C4-2B (cell line): Measurements from ENCODE around the gene BTN2A1.
"Not testable (repeated sequence)": the region's sequence is repeated elsewhere in the genome, so short reads cannot be mapped to it uniquely, and the experiment has no call there.

Source experiments
- H3K27ac ChIP-seq: fragments of 450-650 bp; 2 replicates; pipeline ENCODE4 v1.5.1; 2017
- ZFX ChIP-seq: fragments of 450-650 bp; IDR thresholded peaks from 2 replicates; pipeline ENCODE4 v1.6.1; 2017
- TF ChIP-seq, protein P1 (sequence below): fragments of 450-650 bp; conservative IDR thresholded peaks from 2 replicates; pipeline ENCODE4 v1.5.1; 2017; ENCODE audit warnings: mild to moderate bottlenecking

The BTN2A1 gene

DNA sequence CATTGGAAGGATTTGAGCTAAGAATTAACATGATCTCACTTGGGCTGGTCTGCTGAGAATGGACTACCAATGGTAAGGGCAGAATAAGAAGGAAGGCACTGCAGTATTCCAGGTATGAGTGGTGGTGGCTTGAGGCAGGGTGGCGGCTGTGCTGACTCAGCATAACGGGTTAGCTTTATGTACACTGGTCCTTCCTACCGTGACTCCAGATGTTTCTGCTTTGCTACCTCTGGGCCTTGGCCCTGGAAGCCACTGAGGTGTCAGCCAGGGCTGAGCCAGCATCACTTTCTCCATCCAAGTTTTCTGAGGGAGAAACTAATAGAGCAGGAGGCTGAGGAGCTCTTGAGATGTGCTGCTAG lies 30.3 kb upstream of the BTN2A1 start:
- TF ChIP-seq, protein P1, sequence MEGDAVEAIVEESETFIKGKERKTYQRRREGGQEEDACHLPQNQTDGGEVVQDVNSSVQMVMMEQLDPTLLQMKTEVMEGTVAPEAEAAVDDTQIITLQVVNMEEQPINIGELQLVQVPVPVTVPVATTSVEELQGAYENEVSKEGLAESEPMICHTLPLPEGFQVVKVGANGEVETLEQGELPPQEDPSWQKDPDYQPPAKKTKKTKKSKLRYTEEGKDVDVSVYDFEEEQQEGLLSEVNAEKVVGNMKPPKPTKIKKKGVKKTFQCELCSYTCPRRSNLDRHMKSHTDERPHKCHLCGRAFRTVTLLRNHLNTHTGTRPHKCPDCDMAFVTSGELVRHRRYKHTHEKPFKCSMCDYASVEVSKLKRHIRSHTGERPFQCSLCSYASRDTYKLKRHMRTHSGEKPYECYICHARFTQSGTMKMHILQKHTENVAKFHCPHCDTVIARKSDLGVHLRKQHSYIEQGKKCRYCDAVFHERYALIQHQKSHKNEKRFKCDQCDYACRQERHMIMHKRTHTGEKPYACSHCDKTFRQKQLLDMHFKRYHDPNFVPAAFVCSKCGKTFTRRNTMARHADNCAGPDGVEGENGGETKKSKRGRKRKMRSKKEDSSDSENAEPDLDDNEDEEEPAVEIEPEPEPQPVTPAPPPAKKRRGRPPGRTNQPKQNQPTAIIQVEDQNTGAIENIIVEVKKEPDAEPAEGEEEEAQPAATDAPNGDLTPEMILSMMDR: no peak
- H3K27ac ChIP-seq: no peak overlapping the region

DNA sequence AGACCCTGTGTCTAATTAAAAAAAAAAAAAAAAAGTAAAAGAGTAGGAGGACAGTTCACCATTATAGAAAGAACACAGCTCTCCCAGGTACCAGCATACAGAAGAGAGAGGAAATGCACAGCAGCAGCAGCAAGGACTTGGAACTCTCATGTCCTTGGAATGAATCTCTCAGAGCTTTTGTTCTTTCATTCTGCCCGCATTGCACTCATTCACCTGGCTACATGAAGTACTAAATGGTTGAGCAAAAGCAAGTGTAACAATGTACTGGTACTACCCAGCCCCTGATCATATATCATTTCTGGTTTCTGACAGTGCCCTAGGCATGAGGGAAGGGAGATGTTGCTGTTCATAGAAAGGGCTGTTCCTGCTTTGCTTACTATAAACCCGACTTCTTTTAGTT lies 29.5 kb upstream of the BTN2A1 start:
- TF ChIP-seq, protein P1: no peak
- TF ChIP-seq ZFX: no peak
- H3K27ac ChIP-seq: no peak overlapping the region

DNA sequence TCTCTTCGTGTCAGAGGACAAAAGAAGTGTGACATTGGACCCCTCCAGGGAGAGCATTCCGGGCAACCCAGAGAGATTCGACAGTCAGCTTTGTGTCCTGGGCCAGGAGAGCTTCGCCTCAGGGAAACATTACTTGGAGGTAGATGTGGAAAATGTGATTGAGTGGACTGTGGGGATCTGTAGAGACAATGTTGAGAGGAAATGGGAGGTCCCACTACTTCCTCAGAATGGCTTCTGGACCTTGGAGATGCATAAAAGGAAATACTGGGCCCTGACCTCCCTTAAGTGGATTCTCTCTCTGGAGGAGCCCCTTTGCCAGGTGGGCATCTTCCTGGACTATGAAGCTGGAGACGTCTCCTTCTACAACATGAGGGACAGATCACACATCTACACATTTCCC lies 27.0 kb upstream of the BTN2A1 start:
- no peak for TF ChIP-seq ZFX
- TF ChIP-seq, protein P1: no peak

DNA sequence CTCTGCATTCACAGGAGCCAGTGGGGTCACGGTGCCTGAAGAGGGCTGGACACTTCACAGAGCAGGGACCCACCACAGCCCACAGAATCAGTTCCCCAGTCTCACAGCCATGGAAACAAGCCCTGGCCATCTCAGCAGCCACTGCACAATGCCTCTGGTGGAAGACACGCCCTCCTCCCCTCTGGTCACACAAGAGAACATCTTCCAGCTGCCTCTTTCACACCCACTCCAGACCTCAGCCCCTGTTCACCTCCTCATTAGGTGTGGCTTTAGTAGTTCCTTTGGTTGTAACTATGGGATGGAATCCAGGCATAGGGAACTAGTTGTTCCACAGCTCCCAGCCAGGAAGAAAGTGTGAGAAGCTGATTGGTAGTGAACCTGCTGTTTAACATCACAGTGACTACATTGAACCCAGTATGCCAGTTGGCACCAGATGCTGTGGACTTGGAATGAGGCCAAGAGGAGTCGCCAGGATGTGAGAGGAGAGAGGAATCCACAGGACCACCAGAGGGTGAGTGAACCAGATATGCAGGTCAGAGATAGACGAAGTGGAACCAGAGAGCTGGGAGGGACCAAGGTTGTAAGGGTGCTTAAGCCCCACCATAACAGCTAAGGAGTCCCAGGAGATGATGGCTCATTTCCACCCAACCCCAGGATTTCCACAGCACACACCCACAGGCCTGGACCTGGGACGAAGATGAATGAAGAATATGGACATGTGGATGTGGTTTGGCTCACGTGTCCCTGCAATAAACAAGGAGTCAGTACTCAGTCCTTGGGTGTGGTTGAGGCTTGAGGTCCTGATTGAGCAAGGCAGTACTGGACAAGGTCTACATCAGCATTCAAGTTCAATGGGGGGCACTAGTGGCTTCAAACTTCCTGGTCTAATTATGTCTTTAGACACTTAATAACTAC lies 26.2 kb upstream of the BTN2A1 start:
- TF ChIP-seq, protein P1: no peak
- no peak for TF ChIP-seq ZFX
- no peak overlapping the region for H3K27ac ChIP-seq

More for the DNA sequence above, 27.0 kb upstream of the BTN2A1 start:
- no peak overlapping the region for H3K27ac ChIP-seq

DNA sequence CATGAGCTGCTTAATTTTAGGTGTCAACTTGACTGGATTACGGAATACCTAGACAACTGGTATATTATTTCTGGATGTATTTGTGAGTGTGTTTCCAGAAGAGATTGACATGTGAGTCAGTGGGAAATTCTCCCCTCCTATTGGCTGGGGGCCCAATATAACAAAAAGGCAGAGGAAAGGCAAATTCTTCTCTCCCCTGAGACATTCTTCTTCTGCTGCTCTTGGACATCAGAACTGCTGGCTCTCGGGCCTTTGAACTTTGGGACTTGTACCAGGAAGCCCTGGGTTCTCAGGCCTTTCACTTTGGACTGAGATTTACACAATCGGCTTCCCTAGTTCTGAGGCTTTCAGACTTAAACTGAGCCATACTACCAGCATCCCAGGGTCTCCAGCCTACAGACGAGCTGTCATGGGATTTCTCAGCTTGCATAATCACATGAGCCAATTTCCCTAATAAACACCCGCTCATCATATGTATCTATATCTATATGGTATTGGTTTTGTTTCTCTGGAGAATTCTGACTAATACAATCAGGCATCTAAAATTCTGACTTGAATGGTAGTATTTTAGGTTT lies 25.0 kb upstream of the BTN2A1 start:
- TF ChIP-seq, protein P1: no peak
- no peak for TF ChIP-seq ZFX
- H3K27ac ChIP-seq: no peak overlapping the region

DNA sequence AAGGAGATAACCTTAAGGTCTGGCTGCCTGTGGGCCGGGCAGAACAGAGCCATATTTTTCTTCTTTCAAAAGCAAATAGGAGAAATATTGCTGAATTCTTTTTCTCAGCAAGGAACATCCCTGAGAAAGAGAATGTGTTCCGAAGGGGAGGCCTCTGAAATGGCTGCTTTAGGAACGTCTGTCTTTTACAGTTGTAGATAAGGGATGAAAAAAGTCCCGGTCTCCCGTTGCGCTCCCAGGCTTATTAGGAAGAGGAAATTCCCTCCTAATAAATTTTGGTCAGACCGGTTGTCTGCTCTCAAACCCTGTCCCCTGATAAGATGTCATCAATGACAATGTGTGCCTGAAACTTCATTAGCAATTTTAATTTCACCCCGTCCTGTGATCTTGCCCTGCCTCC lies 24.1 kb upstream of the BTN2A1 start:
- not testable (repeated sequence) for H3K27ac ChIP-seq

DNA sequence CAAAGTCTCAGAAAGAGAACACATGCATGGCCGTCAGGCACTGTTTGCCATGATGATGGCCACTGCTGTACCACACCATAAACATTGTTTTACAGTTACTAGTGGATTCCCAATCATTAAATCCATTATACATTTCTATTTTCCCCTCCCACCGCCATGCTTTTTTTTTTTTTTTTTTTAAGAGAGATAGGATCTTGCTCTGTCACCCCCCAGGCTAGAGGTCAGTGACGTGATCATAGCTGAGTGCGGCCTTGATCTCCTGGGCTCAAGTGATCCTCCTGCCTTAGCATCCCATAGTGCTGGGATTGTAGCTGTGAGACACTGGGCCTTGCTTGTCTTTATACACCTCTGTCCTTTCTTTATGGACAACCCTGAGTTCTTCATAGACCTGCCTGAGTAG lies 21.7 kb upstream of the BTN2A1 start:
- no peak overlapping the region for H3K27ac ChIP-seq
- TF ChIP-seq, protein P1: no peak
- no peak for TF ChIP-seq ZFX
